ENCODE measurements around the gene KRT15.

The KRT15 gene

GRCh38 chr17:41542357-41542756 lies 23.7 kb upstream of the KRT15 start:
- Histone ChIP-seq H3K36me3 (ENCODE audit: insufficient read depth, low read length) (no peaks in the 10 kb centered on the region), H3K27me3 (ENCODE audit: control insufficient read depth, insufficient read depth, low read length) (no peaks in the 10 kb centered on the region), H3K4me2 (ENCODE audit: low read length) (no peak overlapping the region), H3K9me3 (replicated peaks; ENCODE audit: low read length) (no peaks in the 10 kb centered on the region), H3K4me1 (ENCODE audit: control insufficient read depth, insufficient read depth, low read length) (peaks cover 10% of the 10 kb centered on the region), H3K4me3 (ENCODE audit: low read length) (no peak overlapping the region), H3K9ac (ENCODE audit: low read depth, low read length) (no peak overlapping the region)

DNA sequence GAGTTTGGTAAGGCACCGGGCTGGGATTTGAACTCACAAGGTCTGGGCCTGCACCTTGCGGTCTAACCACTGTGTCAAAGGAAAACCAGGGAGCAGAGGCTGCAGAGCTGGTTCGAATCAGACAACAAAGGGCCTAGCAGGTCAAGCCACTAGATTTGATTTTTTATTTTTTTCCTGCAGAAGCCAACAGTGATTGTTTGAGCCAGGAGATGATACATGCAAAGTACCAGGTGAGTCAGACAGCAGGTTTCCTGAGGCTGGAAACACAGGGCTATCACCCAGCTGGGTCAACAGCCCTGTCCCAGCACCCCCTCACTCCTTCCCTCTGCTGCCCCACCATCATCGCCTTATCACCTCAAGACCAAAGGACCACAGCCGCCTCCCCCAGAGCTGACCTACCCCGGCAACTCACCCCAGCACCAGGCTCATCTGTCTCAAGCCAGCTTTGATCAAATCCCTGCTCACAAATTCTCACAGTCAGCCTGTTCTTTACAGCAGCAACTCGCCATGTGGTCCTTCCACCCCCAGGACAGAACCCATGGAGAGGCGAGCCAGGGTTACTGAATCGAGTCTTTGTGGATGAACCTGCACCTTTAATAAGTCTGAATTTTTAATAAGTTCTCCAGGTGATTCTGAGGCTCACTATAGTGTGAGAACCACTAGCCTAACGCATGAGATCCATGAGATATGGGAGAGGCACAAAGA lies 22.4 kb upstream of the KRT15 start:
- no peak overlapping the region for H3K4me2 ChIP-seq (ENCODE audit: low read length)
- no peaks in the 10 kb centered on the region for H3K36me3 ChIP-seq (ENCODE audit: insufficient read depth, low read length)
- no peaks in the 10 kb centered on the region for H3K9me3 ChIP-seq (replicated peaks; ENCODE audit: low read length)
- no peak overlapping the region for H3K9ac ChIP-seq (ENCODE audit: low read depth, low read length)
- peaks cover 6% of the 10 kb centered on the region for H3K4me1 ChIP-seq (ENCODE audit: control insufficient read depth, insufficient read depth, low read length)
- H3K27me3 ChIP-seq (ENCODE audit: control insufficient read depth, insufficient read depth, low read length) = peaks cover 3% of the 10 kb centered on the region
- H3K4me3 ChIP-seq (ENCODE audit: low read length) = no peak overlapping the region

DNA sequence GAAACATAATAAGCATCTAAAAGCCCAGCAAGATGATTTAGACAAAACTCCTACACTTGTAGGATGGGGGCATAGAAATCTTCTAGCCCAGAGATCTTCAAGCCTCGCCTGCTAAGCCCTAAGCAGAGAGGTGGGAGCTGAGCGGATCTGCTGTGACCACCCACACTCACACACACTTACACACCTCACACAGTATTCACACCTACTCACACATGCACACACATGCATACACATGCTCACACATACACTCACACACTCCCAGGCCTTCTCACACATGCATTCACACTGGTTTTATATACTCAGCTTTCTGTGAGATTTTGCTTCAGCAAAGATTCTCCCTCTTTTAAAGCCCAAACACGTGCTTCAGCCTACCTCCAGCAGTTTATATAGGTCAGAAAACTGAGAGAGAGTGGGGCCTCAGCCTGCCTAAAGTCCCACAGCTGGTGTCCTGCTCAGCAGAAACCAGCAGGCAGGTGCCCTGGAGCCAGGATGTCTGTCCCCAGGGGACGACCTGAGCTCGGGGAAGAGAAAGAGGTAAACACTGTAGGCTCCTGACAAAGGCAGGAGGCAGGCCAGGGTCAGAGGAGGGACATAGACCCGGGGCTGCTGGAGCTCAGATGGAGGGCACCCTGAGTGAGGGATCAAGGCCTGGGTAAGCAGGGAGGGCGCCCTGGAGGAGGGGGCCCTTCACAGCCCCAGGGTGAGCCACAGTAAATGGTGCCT lies 21.4 kb upstream of the KRT15 start:
- no peak overlapping the region for H3K4me3 ChIP-seq (ENCODE audit: low read length)
- peaks cover 6% of the 10 kb centered on the region for H3K4me1 ChIP-seq (ENCODE audit: control insufficient read depth, insufficient read depth, low read length)
- no peak overlapping the region for H3K9ac ChIP-seq (ENCODE audit: low read depth, low read length)
- no peak overlapping the region for H3K4me2 ChIP-seq (ENCODE audit: low read length)
- H3K9me3 ChIP-seq (replicated peaks; ENCODE audit: low read length) = no peaks in the 10 kb centered on the region
- peaks cover 12% of the 10 kb centered on the region for H3K27me3 ChIP-seq (ENCODE audit: control insufficient read depth, insufficient read depth, low read length)
- H3K36me3 ChIP-seq (ENCODE audit: insufficient read depth, low read length) = no peaks in the 10 kb centered on the region

GRCh38 chr17:41539071-41539492 lies 20.4 kb upstream of the KRT15 start:
- Histone ChIP-seq H3K36me3 (ENCODE audit: insufficient read depth, low read length) (no peaks in the 10 kb centered on the region), H3K9ac (ENCODE audit: low read depth, low read length) (no peak overlapping the region), H3K27me3 (ENCODE audit: control insufficient read depth, insufficient read depth, low read length) (peaks cover 16% of the 10 kb centered on the region), H3K4me3 (ENCODE audit: low read length) (no peak overlapping the region), H3K9me3 (replicated peaks; ENCODE audit: low read length) (no peaks in the 10 kb centered on the region), H3K4me1 (ENCODE audit: control insufficient read depth, insufficient read depth, low read length) (peaks cover 6% of the 10 kb centered on the region), H3K4me2 (ENCODE audit: low read length) (no peak overlapping the region)

GRCh38 chr17:41538565-41538991 lies 19.9 kb upstream of the KRT15 start:
- H3K27me3 ChIP-seq (ENCODE audit: control insufficient read depth, insufficient read depth, low read length) = peaks cover 16% of the 10 kb centered on the region
- H3K4me1 ChIP-seq (ENCODE audit: control insufficient read depth, insufficient read depth, low read length) = peaks cover 6% of the 10 kb centered on the region
- no peaks in the 10 kb centered on the region for H3K36me3 ChIP-seq (ENCODE audit: insufficient read depth, low read length)
- H3K9me3 ChIP-seq (replicated peaks; ENCODE audit: low read length) = no peaks in the 10 kb centered on the region
- H3K4me2 ChIP-seq (ENCODE audit: low read length) = no peak overlapping the region
- H3K9ac ChIP-seq (ENCODE audit: low read depth, low read length) = no peak overlapping the region
- H3K4me3 ChIP-seq (ENCODE audit: low read length) = no peak overlapping the region

DNA sequence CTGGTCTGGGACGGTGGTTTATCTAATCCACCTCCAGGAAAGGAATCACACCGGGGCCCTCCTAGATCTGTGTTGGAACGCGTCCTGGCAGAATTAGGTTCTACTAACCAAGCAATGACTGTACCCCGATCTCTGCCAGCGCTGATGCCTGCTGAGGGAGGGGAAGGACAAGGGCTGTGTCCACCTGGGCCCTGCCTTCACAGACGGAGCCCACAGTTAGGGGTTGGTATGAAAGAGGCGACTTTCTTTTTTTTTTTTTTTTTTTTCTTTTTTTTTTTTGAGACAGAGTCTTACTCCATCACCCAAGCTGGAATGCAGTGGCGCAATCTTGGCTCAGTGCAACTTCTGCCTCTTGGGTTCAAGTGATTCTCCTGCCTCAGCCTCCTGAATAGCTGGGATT lies 19.3 kb upstream of the KRT15 start:
- Histone ChIP-seq H3K9ac (ENCODE audit: low read depth, low read length) (no peak overlapping the region), H3K9me3 (replicated peaks; ENCODE audit: low read length) (no peaks in the 10 kb centered on the region), H3K4me3 (ENCODE audit: low read length) (no peak overlapping the region), H3K36me3 (ENCODE audit: insufficient read depth, low read length) (no peaks in the 10 kb centered on the region), H3K4me2 (ENCODE audit: low read length) (no peak overlapping the region), H3K27me3 (ENCODE audit: control insufficient read depth, insufficient read depth, low read length) (peaks cover 16% of the 10 kb centered on the region), H3K4me1 (ENCODE audit: control insufficient read depth, insufficient read depth, low read length) (peaks cover 6% of the 10 kb centered on the region)

GRCh38 chr17:41537614-41537954 lies 18.9 kb upstream of the KRT15 start:
- Histone ChIP-seq H3K9me3 (replicated peaks; ENCODE audit: low read length) (no peaks in the 10 kb centered on the region), H3K36me3 (ENCODE audit: insufficient read depth, low read length) (no peaks in the 10 kb centered on the region), H3K4me2 (ENCODE audit: low read length) (no peak overlapping the region), H3K4me3 (ENCODE audit: low read length) (no peak overlapping the region), H3K27me3 (ENCODE audit: control insufficient read depth, insufficient read depth, low read length) (peaks cover 16% of the 10 kb centered on the region), H3K9ac (ENCODE audit: low read depth, low read length) (no peak overlapping the region), H3K4me1 (ENCODE audit: control insufficient read depth, insufficient read depth, low read length) (peaks cover 6% of the 10 kb centered on the region)

- H3K4me2 ChIP-seq (ENCODE audit: low read length) = no peak overlapping the region
- H3K9ac ChIP-seq (ENCODE audit: low read depth, low read length) = no peak overlapping the region
- H3K4me3 ChIP-seq (ENCODE audit: low read length) = no peak overlapping the region
- peaks cover 6% of the 10 kb centered on the region for H3K4me1 ChIP-seq (ENCODE audit: control insufficient read depth, insufficient read depth, low read length)
- H3K36me3 ChIP-seq (ENCODE audit: insufficient read depth, low read length) = no peaks in the 10 kb centered on the region
- peaks cover 16% of the 10 kb centered on the region for H3K27me3 ChIP-seq (ENCODE audit: control insufficient read depth, insufficient read depth, low read length)
- H3K9me3 ChIP-seq (replicated peaks; ENCODE audit: low read length) = no peaks in the 10 kb centered on the region
Observed at GRCh38 chr17:41536741-41537613, 18.3 kb upstream of the KRT15 start.

DNA sequence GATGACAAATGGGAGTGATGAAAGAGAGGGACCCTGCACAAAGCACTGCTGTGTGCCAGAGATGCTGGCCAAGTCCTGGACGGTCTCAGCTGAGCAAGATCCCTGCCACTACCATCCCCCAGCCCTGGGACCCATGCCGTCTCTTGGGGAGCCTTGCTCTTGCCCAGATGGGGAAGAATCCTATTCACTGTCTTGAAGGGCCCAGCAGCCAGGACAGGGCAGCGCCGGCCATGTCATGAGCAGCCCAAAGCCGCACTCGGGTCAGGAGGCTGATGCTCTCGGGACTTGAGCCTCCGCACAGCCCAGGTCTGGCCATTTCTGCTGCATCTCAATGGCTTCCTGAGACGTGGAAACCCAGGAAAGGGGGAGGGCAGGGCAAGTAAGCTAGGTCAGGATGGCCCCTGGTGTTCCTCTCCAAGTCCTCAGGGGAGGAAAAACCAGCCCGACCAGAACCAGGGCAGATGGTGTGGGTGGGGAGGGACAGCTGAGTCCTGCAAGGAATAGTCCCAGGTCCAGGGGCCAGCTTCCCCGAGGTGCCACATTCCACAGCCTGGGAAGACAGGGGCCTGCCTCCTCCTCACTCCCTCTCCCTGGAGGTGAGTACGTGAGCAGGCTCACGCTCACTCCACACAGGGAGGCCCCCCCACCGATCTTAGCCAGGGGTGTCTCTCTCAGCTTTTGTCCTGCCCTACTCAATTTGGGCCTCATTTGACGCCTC lies 17.2 kb upstream of the KRT15 start:
- Histone ChIP-seq H3K36me3 (ENCODE audit: insufficient read depth, low read length) (no peaks in the 10 kb centered on the region), H3K9ac (ENCODE audit: low read depth, low read length) (no peak overlapping the region), H3K4me3 (ENCODE audit: low read length) (no peak overlapping the region), H3K27me3 (ENCODE audit: control insufficient read depth, insufficient read depth, low read length) (peaks cover 16% of the 10 kb centered on the region), H3K9me3 (replicated peaks; ENCODE audit: low read length) (no peaks in the 10 kb centered on the region), H3K4me2 (ENCODE audit: low read length) (no peak overlapping the region), H3K4me1 (ENCODE audit: control insufficient read depth, insufficient read depth, low read length) (peaks cover 9% of the 10 kb centered on the region)

DNA sequence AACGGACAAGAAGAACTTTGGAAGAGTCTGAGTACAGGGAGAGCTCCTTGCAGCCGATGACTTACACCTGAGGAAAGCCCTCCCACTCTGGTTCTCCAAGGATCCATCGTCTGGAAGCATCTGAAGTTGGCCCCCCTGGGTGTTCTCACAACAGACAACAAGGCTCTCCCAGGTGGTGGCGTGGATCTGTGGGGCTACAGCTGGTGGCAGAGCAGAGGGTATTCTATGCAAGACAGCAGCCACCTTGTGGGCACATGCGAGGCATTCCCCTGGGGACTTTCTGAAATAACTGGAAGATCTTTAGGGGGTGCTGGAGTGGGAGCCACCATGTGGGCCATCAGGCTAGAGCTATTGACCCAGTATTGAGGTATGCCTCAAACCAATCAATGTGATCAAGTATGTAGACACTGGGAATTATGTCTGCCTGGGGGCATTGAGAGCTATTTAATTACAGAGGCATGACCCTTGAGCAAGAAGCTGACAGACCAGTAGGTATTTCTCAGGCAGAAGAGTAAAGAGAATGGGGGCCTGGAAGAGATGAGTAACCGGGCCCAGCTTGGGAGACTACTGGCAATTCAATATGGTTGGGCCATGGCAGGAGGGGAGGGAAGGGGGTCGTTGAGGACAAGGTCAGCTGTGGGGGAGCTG lies 16.3 kb upstream of the KRT15 start:
- Histone ChIP-seq H3K4me3 (ENCODE audit: low read length) (no peak overlapping the region), H3K9ac (ENCODE audit: low read depth, low read length) (no peak overlapping the region), H3K9me3 (replicated peaks; ENCODE audit: low read length) (no peaks in the 10 kb centered on the region), H3K4me1 (ENCODE audit: control insufficient read depth, insufficient read depth, low read length) (peaks cover 18% of the 10 kb centered on the region), H3K36me3 (ENCODE audit: insufficient read depth, low read length) (no peaks in the 10 kb centered on the region), H3K4me2 (ENCODE audit: low read length) (no peak overlapping the region), H3K27me3 (ENCODE audit: control insufficient read depth, insufficient read depth, low read length) (peaks cover 16% of the 10 kb centered on the region)
